B cell (primary cell): Measurements from ENCODE around the gene BACH2. TPM values are rescaled to one million over a fixed set of nuclear protein-coding genes. Genes with fewer than 3 reads are reported as not detected.

Experiments used
- ATAC-seq: fragments of 200-7000 bp; cut with Tn5 transposase; one replicate; pipeline ENCODE4 v1.10.0; 2021; ENCODE audit warnings: low read depth, mild to moderate bottlenecking, moderate number of reproducible peaks, moderate library complexity
- CTCF ChIA-PET: fragments of 350-600 bp; sonication (Branson Sonifier 250); formaldehyde crosslinking; loops from one replicate; lab custom pipeline; 2021; ENCODE audit warnings: antibody characterized with exemption, inconsistent platforms; lab: Charles Lee
- POLR2A ChIA-PET: fragments of 350-600 bp; sonication (Branson Sonifier 250); formaldehyde crosslinking; loops from one replicate; lab custom pipeline; 2021; ENCODE audit warnings: antibody characterized with exemption; lab: Charles Lee
- DNase-seq: peaks from one replicate; pipeline ENCODE4 v3.0.0; 2013
- H2AFZ ChIP-seq: 2 replicates; pipeline ENCODE4 v1.6.1; 2012; ENCODE audit warnings: mild to moderate bottlenecking, low read depth, low read length; ENCODE audit not compliant: insufficient read depth, poor library complexity, severe bottlenecking
- H3K27ac ChIP-seq, 2 donors: 1 replicate in 1 of 2; 2 replicates in 1 of 2; pipeline ENCODE4 v1.5.1; 2012 to 2013; ENCODE audit warnings: low read length in 2 of 2, mild to moderate bottlenecking in 2 of 2, moderate library complexity in 1 of 2
- H3K27me3 ChIP-seq, 4 experiments: fragments of 200-600 bp in 1 of 4; sonication (generic) in 1 of 4; replicated peaks in 1 of 4; 1 replicate in 2 of 4; 2 replicates in 2 of 4; pipeline versions ENCODE4 v1.6.1 to v1.7.0; 2013 to 2016; ENCODE audit warnings: low read length in 3 of 4, mild to moderate bottlenecking in 2 of 4, mixed read lengths in 1 of 4, moderate library complexity in 1 of 4; ENCODE audit not compliant: insufficient read depth in 4 of 4, control insufficient read depth in 3 of 4; ENCODE audit errors: control extremely low read depth in 1 of 4
- H3K36me3 ChIP-seq, 2 experiments: replicated peaks in 1 of 2; 1 replicate in 1 of 2; 2 replicates in 1 of 2; pipeline versions ENCODE4 v1.6.1 to v1.7.1; 2013; ENCODE audit warnings: low read length in 1 of 2; ENCODE audit not compliant: insufficient read depth in 2 of 2, control insufficient read depth in 1 of 2; ENCODE audit errors: control extremely low read depth in 1 of 2, extremely low read depth in 1 of 2
- H3K4me1 ChIP-seq, 2 donors: fragments of 200-600 bp in 1 of 2; sonication (generic) in 1 of 2; 1 replicate in 1 of 2; 2 replicates in 1 of 2; pipeline versions ENCODE4 v1.5.1 to v1.6.1; 2013 to 2017; ENCODE audit warnings: low read length in 2 of 2; ENCODE audit not compliant: control insufficient read depth in 2 of 2, insufficient read depth in 2 of 2
- H3K4me2 ChIP-seq: replicated peaks from 2 replicates; pipeline ENCODE3; 2012; ENCODE audit warnings: mild to moderate bottlenecking, low read depth, low read length; ENCODE audit not compliant: poor library complexity, severe bottlenecking
- H3K4me3 ChIP-seq, 5 experiments: fragments of 200-600 bp in 1 of 5; sonication (generic) in 1 of 5; 1 replicate in 3 of 5; 2 replicates in 2 of 5; pipeline versions ENCODE4 v1.5.1 to v1.7.0; 2011 to 2016; ENCODE audit warnings: low read length in 4 of 5, mild to moderate bottlenecking in 4 of 5, low read depth in 2 of 5, control low read depth in 1 of 5, moderate library complexity in 1 of 5; ENCODE audit not compliant: insufficient read depth in 1 of 5; ENCODE audit errors: control extremely low read depth in 1 of 5, extremely low read depth in 1 of 5
- H3K79me2 ChIP-seq: fragments of 200-600 bp; sonication (generic); one replicate; pipeline ENCODE4 v1.6.0; 2016; ENCODE audit warnings: low read length; ENCODE audit not compliant: control insufficient read depth, insufficient read depth
- H3K9ac ChIP-seq: fragments of 200-600 bp; sonication (generic); 2 replicates; pipeline ENCODE4 v1.6.1; 2017; ENCODE audit warnings: mild to moderate bottlenecking, low read length, moderate library complexity
- H3K9me3 ChIP-seq, 3 donors: one replicate each; pipeline versions ENCODE4 v1.6.1 to v1.7.1; 2013; ENCODE audit warnings: low read length in 2 of 3; ENCODE audit not compliant: control insufficient read depth in 2 of 3, insufficient read depth in 1 of 3; ENCODE audit errors: control extremely low read depth in 1 of 3
- H4K20me1 ChIP-seq: 2 replicates; pipeline ENCODE4 v1.6.0; 2012; ENCODE audit warnings: mild to moderate bottlenecking, low read length; ENCODE audit not compliant: insufficient read depth, control insufficient read depth, poor library complexity, severe bottlenecking
- H3K27ac Mint-ChIP-seq: one replicate; pipeline ENCODE4 v1.8.0; 2021; ENCODE audit warnings: mixed read lengths
- H3K27me3 Mint-ChIP-seq: one replicate; pipeline ENCODE4 v1.8.0; 2021; ENCODE audit warnings: mixed read lengths
- H3K4me1 Mint-ChIP-seq: one replicate; pipeline ENCODE4 v1.8.0; 2021; ENCODE audit warnings: mixed read lengths
- H3K4me3 Mint-ChIP-seq: one replicate; pipeline ENCODE4 v1.8.0; 2021; ENCODE audit warnings: mixed read lengths
- H3K9me3 Mint-ChIP-seq: one replicate; pipeline ENCODE4 v1.8.0; 2022; ENCODE audit warnings: mixed read lengths; ENCODE audit not compliant: insufficient read depth
- CTCF ChIP-seq: fragments of 200-600 bp; IDR thresholded peaks from one replicate; pipeline ENCODE4 v1.8.0; 2022; ENCODE audit warnings: antibody characterized with exemption, mild to moderate bottlenecking
- EZH2 ChIP-seq: IDR thresholded peaks from 2 replicates; pipeline ENCODE4 v1.6.1; 2012; ENCODE audit warnings: borderline replicate concordance, low read depth, mild to moderate bottlenecking, moderate library complexity, low read length; ENCODE audit not compliant: insufficient read depth, poor library complexity, severe bottlenecking
- WGBS: methylation state at CpG from one replicate; pipeline ENCODE4 v1.1.5; 2013; ENCODE audit warnings: missing lambda C conversion rate; ENCODE audit not compliant: insufficient coverage; 5-methylcytosine and 5-hydroxymethylcytosine counted together
- intact Hi-C: fragments of 100-400 bp; cut with micrococcal nuclease; formaldehyde crosslinking; loops from one replicate; pipeline ENCODE4 v1.10.0; 2022
- polyA plus RNA-seq: library from polyadenylated mRNA; depleted of rRNA; stranded (reverse); fragments of >200 nt; gene quantifications from 2 replicates; pipeline ENCODE4 v1.2.3, GENCODE V29; 2012
- total RNA-seq, 2 donors: library from RNA; stranded (reverse); fragments of 120-200 nt in 1 of 2; gene quantifications; 1 replicate in 1 of 2; 2 replicates in 1 of 2; pipeline versions ENCODE4 v1.2.3 to v1.2.4, GENCODE V29; 2013 to 2022

The BACH2 gene
- total and polyA plus RNA-seq, 2 donors (not counting 1 experiment from before 2014, with no cell fraction given) = 41.1 to 235 TPM

- peaks cover 80% of the 10 kb centered on the region for H3K79me2 ChIP-seq
Observed at GRCh38 chr6:90126181-90126580, 170.5 kb downstream of the BACH2 start.

More at GRCh38 chr6:90126181-90126580, 170.5 kb downstream of the BACH2 start:
- H2AFZ ChIP-seq = no peak overlapping the region
- ATAC-seq = no peak
- H3K9ac ChIP-seq = no peak overlapping the region
- H3K9me3 ChIP-seq = peaks cover 0 to 3% (median 0%) of the 10 kb centered on the region in 3 donors
- H3K27me3 ChIP-seq = no peaks in the 10 kb centered on the region
- DNase-seq = no peak
- Mint-ChIP-seq H3K4me1 (peaks cover 63% of the 10 kb centered on the region), H3K9me3 (no peaks in the 10 kb centered on the region), H3K4me3 (no peak overlapping the region), H3K27ac (peak overlapping the region; percentile 28), H3K27me3 (no peaks in the 10 kb centered on the region)
- no peak overlapping the region for H3K4me2 ChIP-seq
- POLR2A ChIA-PET = no interaction called here
- intact Hi-C loops = no loop called here
- no peak overlapping the region for H3K4me3 ChIP-seq
- 96% methylated on average over 3 of the region's 5 CpGs for WGBS
- H3K36me3 ChIP-seq = peaks cover 0 to 44% of the 10 kb centered on the region in 2 experiments
- peak overlapping the region in 1 of 2 donors; percentile 5 for H3K27ac ChIP-seq
- CTCF ChIA-PET = interaction anchor here (1.0 kb wide), 1 partner anchor 90 kb away, joined by 3 read pairs; no protein-coding TSS in a partner anchor
- TF ChIP-seq EZH2 = no peak
- TF ChIP-seq CTCF = no peak
- peaks cover 34 to 42% of the 10 kb centered on the region in 2 donors for H3K4me1 ChIP-seq
- H4K20me1 ChIP-seq = peaks cover 79% of the 10 kb centered on the region
